AG20443 (cell line): Measurements from ENCODE around the gene SLC25A34.
A peak's percentile ranks its signal among the peaks of the same experiment; 100 is the strongest.
"Not testable (repeated sequence)": the region's sequence is repeated elsewhere in the genome, so short reads cannot be mapped to it uniquely, and the experiment has no call there.

Experiments used
- DNase-seq: peaks from one replicate; pipeline ENCODE4 v3.0.0; 2012; ENCODE audit warnings: low spot score, mixed read lengths

SLC25A34 gene

DNA sequence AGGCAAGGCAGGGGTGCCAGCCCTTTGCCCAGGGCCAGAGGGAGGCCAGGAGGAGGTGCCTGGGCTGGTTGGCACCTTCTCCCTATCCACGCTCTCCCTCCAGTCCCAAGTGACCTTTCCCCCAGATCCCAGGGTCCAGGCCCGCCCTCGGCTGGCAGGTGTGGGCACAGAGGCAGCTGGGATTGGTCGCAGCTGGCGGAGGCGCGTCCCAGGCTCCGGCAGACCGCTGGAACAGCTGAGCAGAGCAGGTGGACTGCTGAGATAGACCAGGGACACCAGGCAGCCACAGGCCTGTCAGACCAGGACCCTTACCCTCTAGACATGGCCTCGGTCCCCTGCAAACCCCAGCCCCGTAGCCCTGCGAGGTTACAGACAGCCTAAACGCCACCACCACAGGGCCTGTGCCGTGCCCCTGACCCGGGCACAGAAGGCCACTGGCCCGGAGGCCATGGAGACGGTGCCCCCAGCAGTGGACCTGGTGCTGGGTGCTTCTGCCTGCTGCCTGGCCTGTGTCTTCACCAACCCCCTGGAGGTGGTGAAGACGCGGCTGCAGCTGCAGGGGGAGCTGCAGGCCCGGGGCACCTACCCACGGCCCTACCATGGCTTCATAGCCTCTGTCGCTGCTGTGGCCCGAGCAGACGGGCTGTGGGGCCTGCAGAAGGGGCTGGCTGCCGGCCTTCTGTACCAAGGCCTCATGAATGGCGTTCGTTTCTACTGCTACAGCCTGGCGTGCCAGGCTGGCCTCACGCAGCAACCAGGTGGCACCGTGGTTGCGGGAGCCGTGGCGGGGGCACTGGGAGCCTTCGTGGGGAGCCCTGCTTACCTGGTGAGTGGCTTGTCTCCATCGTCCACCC, at the start of gene SLC25A34:
TSS of gene SLC25A34 (plus strand) at position 221 of the 854 bp plus-strand sequence. CDS start at position 449, 228 bp downstream.
- peak; percentile 27 for DNase-seq

DNA sequence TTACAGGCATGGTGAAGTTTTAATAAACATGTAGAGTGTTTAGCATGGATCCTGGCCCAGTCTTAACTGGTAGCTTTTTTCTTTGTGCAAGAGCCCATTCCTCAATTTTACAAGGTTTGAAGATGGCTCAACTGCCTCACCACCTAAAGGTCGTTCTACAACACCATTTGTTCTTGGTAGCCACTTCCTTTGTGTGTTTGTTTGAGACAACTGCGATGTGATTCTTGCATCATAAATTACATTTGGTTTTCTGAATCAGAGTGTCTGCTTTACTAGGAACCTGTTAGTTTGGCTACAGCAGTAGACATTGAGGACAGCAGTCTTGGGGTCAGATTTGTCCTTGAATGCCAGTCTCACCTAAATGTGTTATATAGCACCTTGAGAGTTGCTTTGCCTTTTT, 48.6 kb upstream of the SLC25A34 start:
- no peak for DNase-seq

DNA sequence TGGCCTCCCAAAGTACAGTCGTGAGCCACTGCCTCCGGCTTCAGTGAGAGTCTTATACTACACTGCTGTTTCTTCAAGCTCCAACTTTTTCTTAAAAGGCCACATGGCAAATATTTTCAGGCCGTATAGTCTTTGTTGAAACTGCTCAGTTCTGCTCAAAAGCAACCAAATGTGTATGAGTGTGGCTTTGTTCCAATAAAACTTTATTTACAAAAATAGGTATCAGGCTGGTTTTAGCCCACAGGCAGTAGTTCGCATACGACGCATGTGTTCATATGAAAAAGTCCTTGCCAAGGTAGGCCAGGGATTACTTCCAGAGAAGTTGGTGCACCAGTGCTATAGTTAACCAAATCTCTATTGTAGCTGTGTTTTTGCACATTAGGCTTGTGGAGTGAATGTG, 45.7 kb upstream of the SLC25A34 start:
- no peak for DNase-seq

DNA sequence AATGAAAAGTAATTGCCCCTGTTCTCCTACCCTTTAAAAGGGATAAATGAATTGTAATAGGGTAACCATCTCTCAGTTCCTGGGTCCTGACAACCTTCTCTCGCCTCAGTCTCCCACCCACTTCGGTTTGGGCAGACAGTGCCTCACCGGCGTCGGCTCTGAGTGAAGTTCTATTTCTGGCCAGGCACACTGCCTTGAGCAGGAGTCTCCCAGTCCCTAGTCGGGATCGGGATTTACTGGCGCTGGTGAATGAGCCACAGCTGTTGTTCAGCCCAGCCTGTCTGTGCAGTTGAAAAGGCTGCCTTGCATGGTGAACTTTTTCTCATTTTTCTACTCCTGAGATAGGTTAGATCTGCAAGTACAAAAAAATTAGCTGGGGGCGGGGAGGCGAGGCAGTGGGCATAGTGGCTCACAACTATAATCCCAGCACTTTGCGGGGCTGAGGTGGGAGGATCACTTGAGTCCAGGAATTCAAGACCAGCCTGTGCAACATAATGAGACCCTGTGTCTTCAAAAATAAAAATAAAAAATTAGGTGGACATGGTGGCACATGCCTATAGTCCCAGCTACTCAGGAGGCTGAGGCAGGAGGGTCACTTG, 44.5 kb upstream of the SLC25A34 start:
- DNase-seq, result peak; percentile 33

DNA sequence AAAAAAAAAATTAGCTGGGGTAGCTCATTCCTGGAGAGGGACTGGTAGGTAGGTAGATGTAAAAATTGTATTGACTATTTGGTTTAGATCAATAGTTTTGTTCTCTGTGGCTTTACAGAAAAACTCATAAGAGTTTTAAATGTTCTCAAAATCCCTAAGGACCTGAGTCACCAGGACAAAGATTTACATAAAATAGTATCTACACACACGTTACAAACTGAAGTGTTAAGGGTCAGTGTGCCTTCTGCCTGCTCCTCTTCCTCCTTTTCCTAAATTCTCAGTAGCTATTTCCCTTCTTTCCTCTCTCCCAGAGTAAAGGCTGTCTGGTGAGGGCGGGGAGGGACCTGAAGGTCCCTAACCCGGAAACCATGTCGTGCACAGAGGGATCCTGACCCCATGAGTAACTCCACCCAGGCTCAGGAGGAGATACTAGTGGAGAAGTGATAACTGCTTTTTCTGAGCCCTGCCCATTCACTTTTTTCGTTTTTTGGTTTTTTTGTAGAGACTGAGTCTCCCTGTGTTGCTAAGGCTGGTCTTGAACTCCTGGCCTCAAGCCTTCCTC, 43.9 kb upstream of the SLC25A34 start:
- no peak for DNase-seq

DNA sequence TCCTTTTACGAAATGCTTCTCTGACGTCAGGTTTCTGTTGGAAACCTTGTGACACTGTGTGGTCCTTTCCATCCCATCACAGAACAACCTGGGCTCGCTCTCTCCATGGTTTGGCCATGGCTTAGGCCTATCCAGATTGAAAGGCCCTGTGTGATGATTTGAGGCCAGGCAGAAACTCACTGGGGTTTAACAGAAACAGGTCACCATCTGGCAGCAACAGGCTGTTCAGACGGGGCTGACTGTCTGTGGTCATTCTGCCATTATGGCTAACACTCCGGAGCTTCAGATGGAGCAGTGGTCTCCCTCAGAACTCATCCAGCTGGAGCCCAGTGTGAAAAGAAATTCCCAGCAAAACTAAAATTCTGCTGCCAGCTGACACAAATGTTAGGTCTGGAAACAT, 42.7 kb upstream of the SLC25A34 start:
- DNase-seq, result no peak

DNA sequence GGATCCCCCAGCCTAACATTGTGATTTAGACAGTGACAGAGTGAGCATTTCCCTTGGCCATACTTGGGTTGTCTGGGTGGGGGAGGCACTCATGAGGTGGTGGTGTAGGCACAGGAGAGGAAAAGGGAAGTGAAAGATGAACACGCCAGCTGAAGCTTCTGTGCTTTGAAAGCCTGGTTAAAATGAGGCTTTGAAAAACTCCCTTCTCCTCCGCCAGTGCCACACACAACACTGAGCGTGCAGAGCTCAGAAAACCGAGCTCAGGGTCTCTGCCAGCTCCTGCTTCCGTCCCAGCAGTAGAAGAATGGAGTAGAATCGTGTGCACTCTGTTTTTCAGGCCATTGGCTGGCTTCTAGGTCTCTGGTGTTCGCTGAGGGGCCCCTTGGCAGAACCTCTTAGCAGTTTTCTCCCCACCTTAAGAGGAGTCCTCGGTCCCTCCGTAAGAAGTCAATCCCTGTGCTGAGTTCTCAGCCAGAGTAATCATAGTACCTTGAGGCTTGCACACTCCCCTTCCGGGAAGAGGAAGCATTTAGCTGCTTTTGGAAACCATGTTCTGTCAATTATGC, 39.0 kb upstream of the SLC25A34 start:
- DNase-seq, result no peak

DNA sequence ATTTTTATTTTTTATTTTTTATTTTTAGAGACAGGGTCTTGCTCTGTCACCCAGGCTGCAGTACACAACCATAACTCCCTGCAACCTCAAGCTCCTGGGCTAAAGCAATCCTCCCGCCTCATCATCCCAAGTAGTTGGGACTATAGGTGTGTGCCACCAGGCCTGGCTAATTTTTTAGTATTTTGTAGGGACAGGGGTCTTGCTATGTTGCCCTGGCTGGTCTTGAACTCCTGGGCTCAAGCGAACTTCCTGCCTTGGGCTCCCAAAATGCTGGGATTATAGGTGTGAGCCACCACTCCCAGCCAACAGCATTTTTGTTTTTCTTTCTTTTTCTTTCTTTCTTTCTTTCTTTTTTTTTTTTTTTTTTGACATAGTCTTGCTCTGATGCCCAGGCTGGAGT, 37.9 kb upstream of the SLC25A34 start:
- DNase-seq, result no peak

DNA sequence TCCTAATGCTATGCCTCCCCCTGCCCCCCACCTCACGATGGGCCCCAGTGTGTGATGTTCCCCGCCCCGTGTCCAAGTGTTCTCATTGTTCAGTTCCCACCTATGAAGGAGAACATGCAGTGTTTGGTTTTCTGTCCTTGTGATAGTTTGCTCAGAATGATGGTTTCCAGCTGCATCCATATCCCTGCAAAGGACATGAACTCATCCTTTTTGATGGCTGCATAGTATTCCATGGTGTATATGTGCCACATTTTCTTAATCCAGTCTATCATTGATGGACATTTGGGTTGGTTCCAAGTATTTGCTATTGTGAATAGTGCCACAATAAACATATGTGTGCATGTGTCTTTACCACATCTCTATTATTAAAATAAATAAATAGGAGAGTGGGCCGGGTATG, 36.7 kb upstream of the SLC25A34 start:
- not testable (repeated sequence) for DNase-seq

DNA sequence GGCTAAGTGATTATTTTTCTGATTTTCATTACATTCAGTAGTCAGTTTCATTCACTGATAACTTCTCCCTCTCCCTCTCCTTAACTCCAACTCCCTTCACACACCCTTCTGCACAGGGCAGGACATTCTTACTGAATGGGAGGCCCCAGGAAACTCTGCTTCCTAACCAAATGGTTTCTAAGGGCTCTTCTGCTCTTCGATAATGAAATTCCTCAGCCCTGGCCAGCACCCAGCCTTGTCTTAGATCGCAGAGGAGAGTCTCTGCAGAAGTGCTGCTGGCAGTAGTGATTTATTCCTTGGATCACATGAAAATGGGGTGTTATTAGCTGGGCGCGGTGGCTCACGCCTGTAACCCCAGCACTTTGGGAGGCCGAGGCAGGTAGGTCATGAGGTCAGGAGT, 35.5 kb upstream of the SLC25A34 start:
- DNase-seq, result no peak

DNA sequence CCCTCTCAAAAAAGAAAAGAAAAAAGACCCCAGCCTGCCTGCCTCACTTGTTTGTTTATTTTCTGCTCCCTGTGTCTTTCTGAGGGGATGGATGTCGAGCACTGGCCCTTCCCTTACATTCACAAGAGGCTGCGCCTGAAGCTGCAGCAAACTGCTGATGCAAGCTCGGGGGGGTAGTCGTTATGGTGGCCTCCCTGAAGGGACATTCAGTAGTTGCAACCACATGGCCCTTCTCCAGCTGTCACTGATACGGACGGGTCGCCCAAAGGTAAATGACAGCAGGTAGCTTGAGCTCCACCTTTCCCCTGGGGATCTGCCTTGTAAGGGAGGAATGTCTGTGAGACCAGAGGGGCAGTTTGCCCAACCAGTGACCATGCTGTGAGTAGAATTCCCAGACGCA, 34.3 kb upstream of the SLC25A34 start:
- DNase-seq, result no peak

DNA sequence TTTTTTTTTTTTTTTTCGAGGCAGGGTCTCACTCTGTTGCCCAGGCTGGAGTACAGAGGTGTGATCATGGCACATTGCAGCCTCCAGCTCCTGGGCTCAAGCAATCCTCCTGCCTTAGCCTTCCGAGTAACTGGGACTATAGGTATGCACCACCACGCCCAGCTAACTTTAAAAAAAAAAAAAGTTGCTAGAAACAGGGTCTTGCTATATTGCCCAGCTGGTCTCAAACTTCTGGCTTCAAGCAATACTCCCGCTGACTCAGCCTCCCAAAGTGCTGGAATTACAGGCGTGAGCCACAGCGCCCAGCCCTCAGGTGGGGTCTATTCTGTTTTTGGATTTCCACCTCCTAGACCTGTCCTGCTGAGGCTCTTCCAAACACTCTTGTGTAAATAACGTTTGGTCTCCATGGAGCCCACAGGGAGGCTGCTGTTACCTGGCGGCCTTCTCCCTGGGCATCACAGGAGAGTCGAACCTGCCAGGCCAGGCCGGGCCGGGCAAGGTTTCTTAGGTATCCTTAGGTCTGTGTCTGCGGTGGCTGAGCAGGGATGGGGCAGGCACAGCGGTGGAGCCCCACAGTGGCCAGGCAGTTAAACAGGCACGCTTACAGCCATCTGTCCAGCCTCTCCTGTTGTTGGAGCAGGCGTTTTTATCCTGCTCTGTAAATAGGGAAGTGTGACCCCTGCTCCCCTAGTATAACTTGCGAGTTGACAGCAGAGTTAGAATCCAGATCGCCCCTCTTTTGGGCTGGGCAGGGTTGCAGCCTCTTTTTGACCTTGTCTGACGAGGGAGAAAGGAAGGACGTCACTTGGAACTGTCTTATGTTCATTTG, 33.1 kb upstream of the SLC25A34 start:
- DNase-seq, result peak; percentile 53

DNA sequence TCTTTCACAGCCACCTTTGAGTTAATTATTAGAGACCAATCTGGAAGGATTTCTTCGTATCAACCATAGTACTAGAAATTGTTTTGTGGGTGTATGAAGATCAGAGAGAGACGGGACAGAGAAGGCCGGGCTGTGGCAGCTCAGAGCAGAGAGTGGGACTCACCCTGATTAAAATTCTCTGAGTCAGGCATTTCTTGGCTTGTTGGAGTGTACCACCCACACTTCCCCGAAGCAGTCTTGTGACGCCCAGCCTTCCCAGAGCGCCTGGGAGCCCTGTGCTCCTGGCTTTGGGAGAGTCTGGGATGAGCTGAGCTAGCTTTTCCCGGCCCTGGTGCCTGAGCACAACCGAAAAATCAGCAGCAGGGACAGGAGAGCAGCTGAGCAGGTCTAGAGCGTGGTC, 32.5 kb upstream of the SLC25A34 start:
- DNase-seq, result peak; percentile 96

DNA sequence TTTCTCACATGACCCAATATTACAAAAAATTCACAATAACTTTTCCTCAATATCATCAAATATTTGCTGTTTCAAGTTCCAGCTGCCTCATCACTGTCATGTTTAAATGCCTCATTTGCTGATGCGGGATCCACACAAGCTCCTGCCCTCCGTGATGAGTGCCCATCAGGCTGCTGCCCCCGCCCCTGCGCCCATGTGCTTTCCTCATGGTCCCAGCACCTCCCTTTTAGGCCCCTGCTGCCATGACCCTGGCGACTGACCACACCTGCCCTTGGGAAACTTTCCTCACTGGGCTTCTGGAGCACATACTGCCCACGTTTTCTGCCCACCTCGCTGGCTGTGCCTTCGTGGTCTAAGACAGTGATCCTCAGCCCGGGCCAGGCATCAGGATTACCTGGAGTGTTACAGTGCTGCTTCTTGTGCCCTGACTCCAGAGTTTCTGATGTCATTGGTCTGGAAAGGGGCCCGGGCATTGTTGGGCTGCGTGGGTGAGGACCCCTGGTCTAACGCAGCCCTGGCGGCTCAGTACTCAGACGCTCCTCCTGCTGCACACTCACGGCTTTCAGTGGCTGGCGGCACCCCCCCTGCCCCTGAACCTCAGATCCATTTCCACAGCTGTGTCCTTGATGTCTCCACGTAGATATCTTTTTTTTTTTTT, 31.4 kb upstream of the SLC25A34 start:
- DNase-seq, result peak; percentile 45

DNA sequence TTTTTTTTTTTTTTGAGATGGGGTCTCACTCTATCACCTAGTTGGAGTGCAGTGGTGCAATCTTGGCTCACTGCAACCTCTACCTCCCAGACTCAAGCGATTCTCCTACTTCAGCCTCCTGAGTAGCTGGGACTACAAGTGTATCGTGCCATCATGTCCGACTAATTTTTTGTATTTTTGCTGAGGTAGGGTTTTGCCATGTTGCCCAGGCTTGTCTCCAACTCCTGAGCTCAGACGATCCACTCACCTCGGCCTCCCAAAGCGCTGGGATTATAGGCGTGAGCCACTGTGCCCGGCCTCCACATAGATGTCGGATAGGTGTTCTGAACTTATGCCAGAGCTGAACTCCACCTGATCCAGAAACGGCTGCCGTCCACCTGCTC, 30.9 kb upstream of the SLC25A34 start:
- DNase-seq, result no peak

DNA sequence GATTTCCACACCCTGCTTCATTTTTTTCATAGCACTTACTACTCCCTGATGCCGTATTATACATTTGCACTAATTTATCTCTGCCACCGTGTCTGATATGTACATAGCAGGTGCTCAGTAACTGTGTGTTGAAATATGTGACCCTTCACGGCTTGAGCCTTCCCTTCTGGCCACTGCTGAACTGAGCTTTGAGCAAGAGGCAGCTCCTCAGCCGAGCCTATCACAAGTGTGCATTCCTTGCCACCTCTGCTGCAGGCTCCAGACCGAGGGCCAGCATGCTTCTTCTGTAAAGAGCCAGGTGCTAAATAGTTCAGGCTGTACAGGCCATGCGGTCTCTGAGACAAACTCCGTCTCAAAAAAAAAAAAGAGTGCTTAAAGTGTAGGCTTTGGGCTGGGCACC, 29.3 kb upstream of the SLC25A34 start:
- DNase-seq, result no peak

DNA sequence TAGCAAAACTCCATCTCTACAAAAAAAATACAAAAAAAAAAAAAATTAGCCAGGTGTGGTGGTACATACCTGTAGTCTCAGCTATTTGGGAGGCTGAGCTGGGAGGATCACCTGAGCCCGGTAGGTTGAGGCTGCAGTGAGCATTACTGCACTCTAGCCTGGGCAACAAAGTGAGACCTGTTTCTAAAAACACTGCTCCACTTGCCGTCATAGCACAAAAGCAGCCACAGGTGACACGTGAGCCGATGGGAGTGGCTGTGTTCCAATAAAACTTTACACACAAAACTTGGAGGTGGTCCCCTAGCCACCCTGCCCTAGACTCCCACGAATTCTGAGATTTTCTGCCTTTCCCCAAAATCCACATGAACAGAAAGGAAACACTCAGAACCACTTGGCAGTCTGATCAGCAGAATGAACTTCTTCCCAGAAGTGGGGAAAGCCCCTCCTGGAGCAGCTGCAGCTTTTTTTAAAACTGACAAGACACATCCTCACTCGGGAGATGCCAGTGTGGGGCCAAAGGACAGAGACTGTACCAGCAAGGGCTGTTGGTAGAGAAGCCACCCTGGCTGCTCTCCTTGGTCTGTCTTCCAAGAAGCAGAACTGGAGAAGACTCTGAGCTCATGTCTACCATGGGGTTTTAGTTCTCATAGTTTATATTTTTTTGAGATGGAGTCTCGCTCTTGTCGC, 28.7 kb upstream of the SLC25A34 start:
- no peak for DNase-seq

DNA sequence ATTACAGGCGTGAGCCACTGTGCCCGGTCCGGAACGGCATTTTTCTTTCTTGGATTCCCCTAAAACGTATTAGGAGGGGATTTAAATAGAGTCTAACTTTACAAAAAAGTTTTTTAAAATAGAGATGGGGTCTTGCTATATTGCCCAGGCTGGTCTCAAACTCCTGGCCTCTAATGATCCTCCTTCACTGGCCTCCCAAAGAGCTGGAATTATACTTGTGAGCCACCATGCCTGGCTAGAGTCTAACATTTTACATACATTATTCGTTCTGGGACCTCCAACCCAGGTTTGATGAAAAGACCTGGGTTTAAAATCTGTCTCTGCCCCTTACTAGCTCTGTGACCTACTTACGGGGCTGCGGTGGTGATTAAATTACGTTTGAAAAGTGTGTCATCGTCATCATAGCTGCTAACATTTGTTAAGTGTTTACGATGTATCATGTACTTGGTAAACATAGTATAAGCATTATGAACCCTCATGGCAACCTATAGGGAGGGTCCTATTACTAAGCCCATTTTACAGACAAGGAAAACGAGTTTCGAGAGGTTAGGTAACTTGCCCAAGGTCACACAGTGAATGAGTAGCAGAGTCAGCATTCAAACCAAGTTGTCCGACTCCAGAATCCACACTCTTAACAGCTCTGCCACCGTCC, 27.4 kb upstream of the SLC25A34 start:
- no peak for DNase-seq

DNA sequence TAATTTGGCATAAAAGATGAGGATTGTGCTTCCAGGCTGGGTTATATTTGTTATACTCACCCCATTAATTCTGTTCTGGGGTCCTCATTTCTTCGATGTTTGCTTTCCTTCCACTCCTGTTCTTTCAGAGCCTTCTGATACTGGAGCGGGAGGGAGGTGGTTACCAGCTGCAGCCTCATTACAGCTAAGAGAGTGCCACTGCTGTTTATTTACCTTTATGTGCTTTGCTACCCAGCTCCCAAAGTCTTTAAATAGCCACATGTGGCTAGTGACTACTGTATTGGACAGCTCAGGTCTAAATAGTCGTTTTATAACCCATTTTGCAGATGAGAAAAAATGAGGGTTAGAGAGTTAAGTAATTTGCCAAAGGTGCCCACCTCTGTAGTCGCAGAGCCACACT, 26.8 kb upstream of the SLC25A34 start:
- no peak for DNase-seq

DNA sequence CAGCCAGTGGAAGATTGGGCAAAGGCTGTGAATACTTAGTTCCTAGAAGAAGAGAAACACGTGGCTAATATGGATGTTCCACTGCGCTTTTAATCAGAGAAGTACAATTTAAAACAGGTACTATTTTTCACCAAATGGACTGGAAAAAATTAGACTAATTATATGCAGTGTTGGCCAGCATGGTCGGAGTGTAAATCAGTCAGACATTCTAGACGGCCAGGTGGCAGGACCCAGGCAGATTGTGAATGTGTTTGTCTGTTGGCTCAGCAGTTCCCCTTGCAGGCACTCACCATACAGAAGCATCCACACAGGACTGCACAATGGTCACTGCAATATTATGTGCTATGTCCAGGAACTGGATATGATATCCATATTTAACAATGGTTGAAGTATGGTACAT, 23.9 kb upstream of the SLC25A34 start:
- DNase-seq, result no peak
